ENCODE measurements around the gene TMEM184B. TPM values are rescaled to one million over a fixed set of nuclear protein-coding genes. Genes with fewer than 3 reads are reported as not detected.

Gene TMEM184B
- total and polyA plus RNA-seq, 10 of the 15 experiments (the other 5 are each of a cell fraction or from before 2014, with no cell fraction given): 0.56 to 22.4 (median 7.9) TPM

GRCh38 chr22:38201711-38202436 is 70.9 kb downstream of the TMEM184B start, which contains the start of gene MAFF:
Gene MAFF, plus strand, starts transcription at chr22:38201994. Its CDS starts 11,860 bp downstream, at chr22:38213854.
- Histone ChIP-seq H3K79me2 (ENCODE audit: control insufficient read depth, insufficient read depth, low read length) (peaks cover 2% of the 10 kb centered on the region), H3K4me3 (peak within 1 kb of the TSS; percentile 78), H3K9me3 (replicated peaks; ENCODE audit: control insufficient read depth, insufficient read depth, low read length) (no peaks in the 10 kb centered on the region), H3K4me2 (ENCODE audit: control insufficient read depth, insufficient read depth) (peak within 1 kb of the TSS; percentile 99), H3K9ac (ENCODE audit: control insufficient read depth, insufficient read depth, low read length) (peak within 1 kb of the TSS; percentile 69), H3K36me3 (ENCODE audit: control insufficient read depth in 2 of 2, insufficient read depth in 2 of 2, low read length in 1 of 2) (no peaks in the 10 kb centered on the region), H3K27me3 (replicated peaks in 1 of 2; ENCODE audit: control insufficient read depth in 2 of 2, insufficient read depth in 2 of 2, low read length in 1 of 2) (no peaks in the 10 kb centered on the region), H3K4me1 (ENCODE audit: control insufficient read depth, insufficient read depth, low read length) (peaks cover 42% of the 10 kb centered on the region), H4K20me1 (ENCODE audit: control insufficient read depth, insufficient read depth) (no peaks in the 10 kb centered on the region), H3K27ac (ENCODE audit: control insufficient read depth, insufficient read depth) (peak within 1 kb of the TSS; percentile 47; the same call in 1 of the 2 replicates), H2AFZ (ENCODE audit: control insufficient read depth, low read depth, low read length) (peak within 1 kb of the TSS; percentile 81)
- ATAC-seq (peak; percentile 64), DNase-seq (ENCODE audit: low read depth, low spot score) (peak; percentile 69), FAIRE-seq (peak; percentile 80)
- in situ Hi-C loops (cut with MboI): no loop called here
- SMC1A ChIA-PET (ENCODE audit: uncharacterized antibody, unreplicated experiment): interaction anchor here (0.6 to 1.9 kb wide), 7 partner anchors 10 to 105 kb away, joined by 3 to 9 read pairs (median 4); no protein-coding TSS in a partner anchor
- WGBS (ENCODE audit: insufficient coverage, insufficient replicate concordance, low lambda C conversion rate, missing lambda C conversion rate): 1% methylated on average over 57 of the region's 85 CpGs
- TSS peak; percentile 59 for BruUV-seq (replicated peaks)
- POLR2A ChIA-PET: interaction anchor here (0.7 to 5.4 kb wide), 4 partner anchors 10 to 22 kb away, joined by 3 to 69 read pairs (median 4); partner anchors contain the start of gene PLA2G6
- RAD21 ChIA-PET (ENCODE audit: unreplicated experiment): interaction anchor here (0.8 to 2.4 kb wide), 6 partner anchors 12 to 191 kb away, joined by 3 to 7 read pairs (median 4); partner anchors contain the start of gene PLA2G6
- CTCF ChIA-PET: interaction anchor here (1.1 to 3.9 kb wide), 4 partner anchors 18 to 98 kb away, joined by 3 to 23 read pairs (median 5); no protein-coding TSS in a partner anchor
- intact Hi-C loops (cut with micrococcal nuclease; ENCODE audit: unreplicated experiment): loop anchor here (5.0 kb wide), 2 partner anchors 145 to 195 kb away; partner anchors contain the start of gene PICK1
- TF ChIP-seq EGR1 (IDR thresholded peaks at IDR 0.05; ENCODE audit: borderline replicate concordance in 1 of 2, low read depth in 2 of 2, low read length in 2 of 2) (peak in 1 of 2 experiments; percentile 44; a peak in 1 of 3 replicates), ASH2L (IDR thresholded peaks at IDR 0.05; ENCODE audit: borderline replicate concordance, low read depth) (no peak), NKRF (conservative IDR thresholded peaks at IDR 0.05) (peak; percentile 42), BHLHE40 (IDR thresholded peaks at IDR 0.05; ENCODE audit: borderline replicate concordance in 1 of 2, low read depth in 2 of 2, low read length in 1 of 2) (peak; percentile 83 to 84), BACH1 (IDR thresholded peaks at IDR 0.05; ENCODE audit: borderline replicate concordance) (no peak; the same call in 1 of the 2 replicates), SP1 (IDR thresholded peaks at IDR 0.05; ENCODE audit: low read depth, low read length) (peak; percentile 18), CREB1 (IDR thresholded peaks at IDR 0.05; ENCODE audit: low read depth) (peak; percentile 86), ZBTB40 (IDR thresholded peaks at IDR 0.05; ENCODE audit: borderline replicate concordance) (no peak), WRNIP1 (IDR thresholded peaks at IDR 0.05; ENCODE audit: borderline replicate concordance, low read depth, low read length) (no peak), BRCA1 (IDR thresholded peaks at IDR 0.05; ENCODE audit: low read depth, low read length) (peak; percentile 70), CREM (IDR thresholded peaks at IDR 0.05; ENCODE audit: low read depth) (peak; percentile 57; the same call in 1 of the 2 replicates)

All from GM12878 (cell line).